ENCODE measurements around the gene ENKUR.
"Not testable (repeated sequence)": the region's sequence is repeated elsewhere in the genome, so short reads cannot be mapped to it uniquely, and the experiment has no call there.

Gene ENKUR

GRCh38 chr10:24981161-24981710, 34.7 kb downstream of the ENKUR start:
- WGBS (ENCODE audit: insufficient coverage): 90% methylated on average over 2 of the region's 5 CpGs
- DNase-seq: no peak
- no peaks in the 10 kb centered on the region for H3K9me3 ChIP-seq (ENCODE audit: control extremely low read depth in 1 of 5, control insufficient read depth in 4 of 5, insufficient read depth in 2 of 5, low read depth in 1 of 5, low read length in 4 of 5)
- no peaks in the 10 kb centered on the region for H3K27me3 ChIP-seq (replicated peaks in 2 of 5; ENCODE audit: control insufficient read depth in 4 of 5, insufficient read depth in 5 of 5, low read length in 4 of 5)
- no peak overlapping the region for H3K27ac ChIP-seq (ENCODE audit: insufficient read depth in 1 of 2, low read depth in 1 of 2, low read length in 2 of 2, poor library complexity in 1 of 2, severe bottlenecking in 2 of 2)
- no peaks in the 10 kb centered on the region for H3K4me1 ChIP-seq (ENCODE audit: control extremely low read depth in 1 of 4, control insufficient read depth in 4 of 4, insufficient read depth in 4 of 4, low read length in 3 of 4)
- POLR2A ChIA-PET: no interaction called here
- CTCF ChIA-PET: interaction anchor here (0.6 to 1.5 kb wide), 2 partner anchors 338 to 364 kb away, joined by 3 to 8 read pairs; no protein-coding TSS in a partner anchor
- H3K36me3 ChIP-seq (ENCODE audit: control insufficient read depth in 4 of 4, insufficient read depth in 4 of 4, low read length in 3 of 4): no peaks in the 10 kb centered on the region
- no peak overlapping the region for H3K4me3 ChIP-seq (ENCODE audit: control insufficient read depth in 1 of 7, extremely low read depth in 1 of 7, insufficient read depth in 4 of 7, low read depth in 2 of 7, low read length in 6 of 7)

GRCh38 chr10:24979685-24980084, 36.3 kb downstream of the ENKUR start:
- POLR2A ChIA-PET: no interaction called here
- CTCF ChIA-PET: interaction anchor here (1.2 kb wide), 1 partner anchor 302 kb away, joined by 3 read pairs; no protein-coding TSS in a partner anchor
- 90% methylated on average over 4 of the region's 4 CpGs for WGBS (ENCODE audit: insufficient coverage)
- Histone ChIP-seq H3K4me1 (ENCODE audit: control extremely low read depth in 1 of 4, control insufficient read depth in 4 of 4, insufficient read depth in 4 of 4, low read length in 3 of 4) (no peaks in the 10 kb centered on the region), H3K9me3 (ENCODE audit: control extremely low read depth in 1 of 5, control insufficient read depth in 4 of 5, insufficient read depth in 2 of 5, low read depth in 1 of 5, low read length in 4 of 5) (no peaks in the 10 kb centered on the region), H3K27me3 (replicated peaks in 2 of 5; ENCODE audit: control insufficient read depth in 4 of 5, insufficient read depth in 5 of 5, low read length in 4 of 5) (no peaks in the 10 kb centered on the region), H3K36me3 (ENCODE audit: control insufficient read depth in 4 of 4, insufficient read depth in 4 of 4, low read length in 3 of 4) (no peaks in the 10 kb centered on the region), H3K4me3 (ENCODE audit: control insufficient read depth in 1 of 7, extremely low read depth in 1 of 7, insufficient read depth in 4 of 7, low read depth in 2 of 7, low read length in 6 of 7) (no peak overlapping the region), H3K27ac (ENCODE audit: insufficient read depth in 1 of 2, low read depth in 1 of 2, low read length in 2 of 2, poor library complexity in 1 of 2, severe bottlenecking in 2 of 2) (no peak overlapping the region)
- no peak for DNase-seq

- WGBS (ENCODE audit: insufficient coverage): 100% methylated on average over 2 of the region's 2 CpGs
- H3K9me3 ChIP-seq (ENCODE audit: control extremely low read depth in 1 of 5, control insufficient read depth in 4 of 5, insufficient read depth in 2 of 5, low read depth in 1 of 5, low read length in 4 of 5): no peaks in the 10 kb centered on the region
- no peak for DNase-seq
- no peak overlapping the region for H3K4me3 ChIP-seq (ENCODE audit: control insufficient read depth in 1 of 7, extremely low read depth in 1 of 7, insufficient read depth in 4 of 7, low read depth in 2 of 7, low read length in 6 of 7)
- H3K27me3 ChIP-seq (replicated peaks in 2 of 5; ENCODE audit: control insufficient read depth in 4 of 5, insufficient read depth in 5 of 5, low read length in 4 of 5): no peaks in the 10 kb centered on the region
- H3K36me3 ChIP-seq (ENCODE audit: control insufficient read depth in 4 of 4, insufficient read depth in 4 of 4, low read length in 3 of 4): no peaks in the 10 kb centered on the region
- CTCF ChIA-PET: interaction anchor here (1.2 kb wide), 1 partner anchor 15 kb away, joined by 5 read pairs; no protein-coding TSS in a partner anchor
- POLR2A ChIA-PET: no interaction called here
- H3K4me1 ChIP-seq (ENCODE audit: control extremely low read depth in 1 of 4, control insufficient read depth in 4 of 4, insufficient read depth in 4 of 4, low read length in 3 of 4): no peaks in the 10 kb centered on the region
- H3K27ac ChIP-seq (ENCODE audit: insufficient read depth in 1 of 2, low read depth in 1 of 2, low read length in 2 of 2, poor library complexity in 1 of 2, severe bottlenecking in 2 of 2): no peak overlapping the region
These were observed 41.0 kb downstream of the ENKUR start for GRCh38 chr10:24974976-24975375.

- ChIA-PET CTCF (no interaction called here), POLR2A (no interaction called here)
- H3K4me1 ChIP-seq (ENCODE audit: control extremely low read depth in 1 of 4, control insufficient read depth in 4 of 4, insufficient read depth in 4 of 4, low read length in 3 of 4): no peaks in the 10 kb centered on the region
- no peak for DNase-seq
- 100% methylated on average over 3 of the region's 5 CpGs for WGBS (ENCODE audit: insufficient coverage)
- no peaks in the 10 kb centered on the region for H3K36me3 ChIP-seq (ENCODE audit: control insufficient read depth in 4 of 4, insufficient read depth in 4 of 4, low read length in 3 of 4)
- H3K27ac ChIP-seq (ENCODE audit: insufficient read depth in 1 of 2, low read depth in 1 of 2, low read length in 2 of 2, poor library complexity in 1 of 2, severe bottlenecking in 2 of 2): no peak overlapping the region
- H3K4me3 ChIP-seq (ENCODE audit: control insufficient read depth in 1 of 7, extremely low read depth in 1 of 7, insufficient read depth in 4 of 7, low read depth in 2 of 7, low read length in 6 of 7): no peak overlapping the region
- no peaks in the 10 kb centered on the region for H3K9me3 ChIP-seq (ENCODE audit: control extremely low read depth in 1 of 5, control insufficient read depth in 4 of 5, insufficient read depth in 2 of 5, low read depth in 1 of 5, low read length in 4 of 5)
- H3K27me3 ChIP-seq (replicated peaks in 2 of 5; ENCODE audit: control insufficient read depth in 4 of 5, insufficient read depth in 5 of 5, low read length in 4 of 5): no peaks in the 10 kb centered on the region
These were observed 42.8 kb downstream of the ENKUR start for GRCh38 chr10:24973163-24973562.

GRCh38 chr10:24971374-24971773, 44.6 kb downstream of the ENKUR start:
- no peak for DNase-seq
- Histone ChIP-seq H3K27ac (ENCODE audit: insufficient read depth in 1 of 2, low read depth in 1 of 2, low read length in 2 of 2, poor library complexity in 1 of 2, severe bottlenecking in 2 of 2) (no peak overlapping the region), H3K4me1 (ENCODE audit: control extremely low read depth in 1 of 4, control insufficient read depth in 4 of 4, insufficient read depth in 4 of 4, low read length in 3 of 4) (no peaks in the 10 kb centered on the region), H3K9me3 (ENCODE audit: control extremely low read depth in 1 of 5, control insufficient read depth in 4 of 5, insufficient read depth in 2 of 5, low read depth in 1 of 5, low read length in 4 of 5) (no peaks in the 10 kb centered on the region), H3K4me3 (ENCODE audit: control insufficient read depth in 1 of 7, extremely low read depth in 1 of 7, insufficient read depth in 4 of 7, low read depth in 2 of 7, low read length in 6 of 7) (no peak overlapping the region), H3K27me3 (replicated peaks in 2 of 5; ENCODE audit: control insufficient read depth in 4 of 5, insufficient read depth in 5 of 5, low read length in 4 of 5) (no peaks in the 10 kb centered on the region), H3K36me3 (ENCODE audit: control insufficient read depth in 4 of 4, insufficient read depth in 4 of 4, low read length in 3 of 4) (no peaks in the 10 kb centered on the region)
- ChIA-PET CTCF (no interaction called here), POLR2A (no interaction called here)

- no peaks in the 10 kb centered on the region for H3K36me3 ChIP-seq (ENCODE audit: control insufficient read depth in 4 of 4, insufficient read depth in 4 of 4, low read length in 3 of 4)
- no peak overlapping the region for H3K4me3 ChIP-seq (ENCODE audit: control insufficient read depth in 1 of 7, extremely low read depth in 1 of 7, insufficient read depth in 4 of 7, low read depth in 2 of 7, low read length in 6 of 7)
- POLR2A ChIA-PET: no interaction called here
- DNase-seq: no peak
- WGBS (ENCODE audit: insufficient coverage): 83% methylated on average over 1 of the region's 2 CpGs
- CTCF ChIA-PET: interaction anchor here (0.8 to 1.3 kb wide), 3 partner anchors 10 to 351 kb away, joined by 3 to 4 read pairs (median 3); no protein-coding TSS in a partner anchor
- H3K9me3 ChIP-seq (ENCODE audit: control extremely low read depth in 1 of 5, control insufficient read depth in 4 of 5, insufficient read depth in 2 of 5, low read depth in 1 of 5, low read length in 4 of 5): no peaks in the 10 kb centered on the region
- no peak overlapping the region for H3K27ac ChIP-seq (ENCODE audit: insufficient read depth in 1 of 2, low read depth in 1 of 2, low read length in 2 of 2, poor library complexity in 1 of 2, severe bottlenecking in 2 of 2)
- no peaks in the 10 kb centered on the region for H3K4me1 ChIP-seq (ENCODE audit: control extremely low read depth in 1 of 4, control insufficient read depth in 4 of 4, insufficient read depth in 4 of 4, low read length in 3 of 4)
- H3K27me3 ChIP-seq (replicated peaks in 2 of 5; ENCODE audit: control insufficient read depth in 4 of 5, insufficient read depth in 5 of 5, low read length in 4 of 5): no peaks in the 10 kb centered on the region
These were observed 46.1 kb downstream of the ENKUR start for GRCh38 chr10:24969841-24970281.

- POLR2A ChIA-PET; H3K27me3 ChIP-seq (replicated peaks in 2 of 5; ENCODE audit: control insufficient read depth in 4 of 5, insufficient read depth in 5 of 5, low read length in 4 of 5); H3K4me3 ChIP-seq (ENCODE audit: control insufficient read depth in 1 of 7, extremely low read depth in 1 of 7, insufficient read depth in 4 of 7, low read depth in 2 of 7, low read length in 6 of 7); H3K4me1 ChIP-seq (ENCODE audit: control extremely low read depth in 1 of 4, control insufficient read depth in 4 of 4, insufficient read depth in 4 of 4, low read length in 3 of 4); DNase-seq; H3K27ac ChIP-seq (ENCODE audit: insufficient read depth in 1 of 2, low read depth in 1 of 2, low read length in 2 of 2, poor library complexity in 1 of 2, severe bottlenecking in 2 of 2); H3K36me3 ChIP-seq (ENCODE audit: control insufficient read depth in 4 of 4, insufficient read depth in 4 of 4, low read length in 3 of 4); H3K9me3 ChIP-seq (ENCODE audit: control extremely low read depth in 1 of 5, control insufficient read depth in 4 of 5, insufficient read depth in 2 of 5, low read depth in 1 of 5, low read length in 4 of 5): not testable (repeated sequence)
- 97% methylated on average over 9 of the region's 11 CpGs for WGBS (ENCODE audit: insufficient coverage)
- CTCF ChIA-PET: interaction anchor here (0.9 to 1.3 kb wide), 3 partner anchors 9 to 350 kb away, joined by 3 to 4 read pairs (median 3); no protein-coding TSS in a partner anchor
These were observed 47.0 kb downstream of the ENKUR start for GRCh38 chr10:24968951-24969350.

All from common myeloid progenitor, CD34-positive (primary cell).